ENCODE data around the gene DIS3L2.

The DIS3L2 gene

GRCh38 chr2:232200195-232200594 is 238.7 kb downstream of the DIS3L2 start:
- no peak for DNase-seq

GRCh38 chr2:232203166-232203891 is 241.8 kb downstream of the DIS3L2 start:
- DNase-seq: no peak

- no peak for DNase-seq
Observed at GRCh38 chr2:232203936-232204335, 242.4 kb downstream of the DIS3L2 start.

- DNase-seq: no peak
Observed at GRCh38 chr2:232204457-232204931, 243.0 kb downstream of the DIS3L2 start.

- no peak for DNase-seq
Observed at GRCh38 chr2:232207174-232207573, 245.7 kb downstream of the DIS3L2 start.

- DNase-seq: no peak
Observed at GRCh38 chr2:232210306-232210705, 248.8 kb downstream of the DIS3L2 start.

- DNase-seq: no peak
Observed at GRCh38 chr2:232211743-232212686, 250.5 kb downstream of the DIS3L2 start.

- no peak for DNase-seq
Observed at GRCh38 chr2:232213176-232213575, 251.7 kb downstream of the DIS3L2 start.

- DNase-seq: no peak
Observed at GRCh38 chr2:232214053-232214452, 252.5 kb downstream of the DIS3L2 start.

GRCh38 chr2:232216028-232216427 is 254.5 kb downstream of the DIS3L2 start:
- DNase-seq: no peak

- DNase-seq: no peak
Observed at GRCh38 chr2:232218778-232219495, 257.4 kb downstream of the DIS3L2 start.

GRCh38 chr2:232219496-232219870 is 258.0 kb downstream of the DIS3L2 start:
- no peak for DNase-seq

- no peak for DNase-seq
Observed at GRCh38 chr2:232219932-232220331, 258.4 kb downstream of the DIS3L2 start.

GRCh38 chr2:232225429-232225828 is 263.9 kb downstream of the DIS3L2 start:
- DNase-seq: no peak

GRCh38 chr2:232225895-232226294 is 264.4 kb downstream of the DIS3L2 start:
- DNase-seq: no peak

GRCh38 chr2:232228332-232228731 is 266.8 kb downstream of the DIS3L2 start:
- DNase-seq: no peak

GRCh38 chr2:232228971-232229894 is 267.7 kb downstream of the DIS3L2 start:
- DNase-seq: no peak

GRCh38 chr2:232229911-232230310 is 268.4 kb downstream of the DIS3L2 start:
- DNase-seq: no peak

- no peak for DNase-seq
Observed at GRCh38 chr2:232230560-232230959, 269.0 kb downstream of the DIS3L2 start.

- no peak for DNase-seq
Observed at GRCh38 chr2:232231554-232231953, 270.0 kb downstream of the DIS3L2 start.

- DNase-seq: no peak
Observed at GRCh38 chr2:232232915-232233314, 271.4 kb downstream of the DIS3L2 start.

Measured in DMS 273 treated with DMSO at 0.1 percent for 48 hours (cell line).